HEK293 (cell line): ENCODE results near the gene CHCHD10.

Source experiments
- BCL11A ChIP-seq: fragments of 450-650 bp; formaldehyde crosslinking; IDR thresholded peaks from 2 replicates; pipeline ENCODE4 v1.5.1; 2016; ENCODE audit warnings: low read depth, missing biosample characterization, missing genetic modification characterization
- INSM2 ChIP-seq: fragments of 450-650 bp; formaldehyde crosslinking; IDR thresholded peaks from 2 replicates; pipeline ENCODE4 v1.5.1; 2016; ENCODE audit warnings: missing biosample characterization, missing genetic modification characterization
- KLF1 ChIP-seq: fragments of 450-650 bp; formaldehyde crosslinking; IDR thresholded peaks from 2 replicates; pipeline ENCODE4 v1.5.1; 2016; ENCODE audit warnings: missing biosample characterization, missing genetic modification characterization
- KLF10 ChIP-seq: fragments of 450-650 bp; IDR thresholded peaks from 2 replicates; pipeline ENCODE4 v1.5.1; 2018; ENCODE audit warnings: missing biosample characterization, mild to moderate bottlenecking, missing genetic modification characterization
- OVOL3 ChIP-seq: fragments of 450-650 bp; formaldehyde crosslinking; IDR thresholded peaks from 2 replicates; pipeline ENCODE4 v1.5.1; 2016; ENCODE audit warnings: missing biosample characterization, missing genetic modification characterization
- PRDM4 ChIP-seq: fragments of 450-650 bp; formaldehyde crosslinking; IDR thresholded peaks from 2 replicates; pipeline ENCODE4 v1.5.1; 2017; ENCODE audit warnings: missing biosample characterization, missing genetic modification characterization
- RBAK ChIP-seq: fragments of 450-650 bp; formaldehyde crosslinking; IDR thresholded peaks from 2 replicates; pipeline ENCODE4 v1.5.1; 2016; ENCODE audit warnings: missing biosample characterization, missing genetic modification characterization
- SP2 ChIP-seq: fragments of 450-650 bp; formaldehyde crosslinking; IDR thresholded peaks from 2 replicates; pipeline ENCODE4 v1.5.1; 2016; ENCODE audit warnings: missing biosample characterization, missing genetic modification characterization
- SP3 ChIP-seq: fragments of 450-650 bp; formaldehyde crosslinking; IDR thresholded peaks from 2 replicates; pipeline ENCODE4 v1.5.1; 2016; ENCODE audit warnings: missing biosample characterization, missing genetic modification characterization
- SP7 ChIP-seq: fragments of 450-650 bp; formaldehyde crosslinking; IDR thresholded peaks from 2 replicates; pipeline ENCODE4 v1.5.1; 2016; ENCODE audit warnings: missing biosample characterization, missing genetic modification characterization
- WT1 ChIP-seq: fragments of 450-650 bp; formaldehyde crosslinking; IDR thresholded peaks from 2 replicates; pipeline ENCODE4 v1.5.1; 2016; ENCODE audit warnings: missing biosample characterization, missing genetic modification characterization
- ZBTB17 ChIP-seq: fragments of 450-650 bp; formaldehyde crosslinking; IDR thresholded peaks from 2 replicates; pipeline ENCODE4 v1.5.1; 2016; ENCODE audit warnings: missing biosample characterization, missing genetic modification characterization
- ZIC2 ChIP-seq: fragments of 450-650 bp; formaldehyde crosslinking; IDR thresholded peaks from 2 replicates; pipeline ENCODE4 v1.5.1; 2016; ENCODE audit warnings: missing biosample characterization, missing genetic modification characterization
- ZNF24 ChIP-seq: fragments of 450-650 bp; formaldehyde crosslinking; IDR thresholded peaks from 2 replicates; pipeline ENCODE4 v1.5.1; 2016; ENCODE audit warnings: missing biosample characterization, missing genetic modification characterization
- ZNF341 ChIP-seq: fragments of 450-650 bp; formaldehyde crosslinking; IDR thresholded peaks from 2 replicates; pipeline ENCODE4; 2016; ENCODE audit warnings: low read depth, missing biosample characterization, missing genetic modification characterization
- ZNF366 ChIP-seq: fragments of 450-650 bp; formaldehyde crosslinking; conservative IDR thresholded peaks from 2 replicates; pipeline ENCODE4 v1.5.1; 2016; ENCODE audit warnings: missing biosample characterization, missing genetic modification characterization
- ZNF391 ChIP-seq: fragments of 450-650 bp; formaldehyde crosslinking; IDR thresholded peaks from 2 replicates; pipeline ENCODE4 v1.5.1; 2016; ENCODE audit warnings: low read depth, missing biosample characterization, missing genetic modification characterization, borderline replicate concordance
- ZNF488 ChIP-seq: fragments of 450-650 bp; formaldehyde crosslinking; IDR thresholded peaks from 2 replicates; pipeline ENCODE4 v1.5.1; 2016; ENCODE audit warnings: missing biosample characterization, missing genetic modification characterization
- ZNF513 ChIP-seq: fragments of 450-650 bp; IDR thresholded peaks from 2 replicates; pipeline ENCODE4 v1.5.1; 2018; ENCODE audit warnings: missing biosample characterization, missing genetic modification characterization
- ZNF571 ChIP-seq: fragments of 450-650 bp; formaldehyde crosslinking; IDR thresholded peaks from 2 replicates; pipeline ENCODE4 v1.5.0; 2017; ENCODE audit warnings: missing biosample characterization, missing genetic modification characterization
- ZNF585B ChIP-seq: fragments of 450-650 bp; formaldehyde crosslinking; IDR thresholded peaks from 2 replicates; pipeline ENCODE4 v1.5.1; 2016; ENCODE audit warnings: missing biosample characterization, missing genetic modification characterization
- ZNF610 ChIP-seq: fragments of 450-650 bp; formaldehyde crosslinking; IDR thresholded peaks from 2 replicates; pipeline ENCODE4 v1.5.1; 2016; ENCODE audit warnings: missing biosample characterization, missing genetic modification characterization, borderline replicate concordance
- ZNF623 ChIP-seq: fragments of 450-650 bp; formaldehyde crosslinking; IDR thresholded peaks from 2 replicates; pipeline ENCODE4 v1.5.1; 2016; ENCODE audit warnings: missing biosample characterization, missing genetic modification characterization
- ZNF654 ChIP-seq: fragments of 450-650 bp; formaldehyde crosslinking; IDR thresholded peaks from 2 replicates; pipeline ENCODE4 v1.5.1; 2016; ENCODE audit warnings: low read depth, missing biosample characterization, missing genetic modification characterization
- ZNF76 ChIP-seq: fragments of 450-650 bp; formaldehyde crosslinking; IDR thresholded peaks from 2 replicates; pipeline ENCODE4; 2016; ENCODE audit warnings: low read depth, missing biosample characterization, missing genetic modification characterization, borderline replicate concordance
- ZNF843 ChIP-seq: fragments of 450-650 bp; formaldehyde crosslinking; IDR thresholded peaks from 2 replicates; pipeline ENCODE4 v1.5.1; 2016; ENCODE audit warnings: missing biosample characterization, missing genetic modification characterization
- TF ChIP-seq, protein P1 (sequence below): sonication (generic); formaldehyde crosslinking; IDR thresholded peaks from 2 replicates; pipeline ENCODE4 v1.8.1; 2022; ENCODE audit warnings: mild to moderate bottlenecking, moderate library complexity, missing genetic modification reagents
- TF ChIP-seq, protein P2 (sequence below): fragments of 450-650 bp; formaldehyde crosslinking; IDR thresholded peaks from 2 replicates; pipeline ENCODE4 v1.5.1; 2017; ENCODE audit warnings: missing biosample characterization, missing genetic modification characterization

The CHCHD10 gene

DNA sequence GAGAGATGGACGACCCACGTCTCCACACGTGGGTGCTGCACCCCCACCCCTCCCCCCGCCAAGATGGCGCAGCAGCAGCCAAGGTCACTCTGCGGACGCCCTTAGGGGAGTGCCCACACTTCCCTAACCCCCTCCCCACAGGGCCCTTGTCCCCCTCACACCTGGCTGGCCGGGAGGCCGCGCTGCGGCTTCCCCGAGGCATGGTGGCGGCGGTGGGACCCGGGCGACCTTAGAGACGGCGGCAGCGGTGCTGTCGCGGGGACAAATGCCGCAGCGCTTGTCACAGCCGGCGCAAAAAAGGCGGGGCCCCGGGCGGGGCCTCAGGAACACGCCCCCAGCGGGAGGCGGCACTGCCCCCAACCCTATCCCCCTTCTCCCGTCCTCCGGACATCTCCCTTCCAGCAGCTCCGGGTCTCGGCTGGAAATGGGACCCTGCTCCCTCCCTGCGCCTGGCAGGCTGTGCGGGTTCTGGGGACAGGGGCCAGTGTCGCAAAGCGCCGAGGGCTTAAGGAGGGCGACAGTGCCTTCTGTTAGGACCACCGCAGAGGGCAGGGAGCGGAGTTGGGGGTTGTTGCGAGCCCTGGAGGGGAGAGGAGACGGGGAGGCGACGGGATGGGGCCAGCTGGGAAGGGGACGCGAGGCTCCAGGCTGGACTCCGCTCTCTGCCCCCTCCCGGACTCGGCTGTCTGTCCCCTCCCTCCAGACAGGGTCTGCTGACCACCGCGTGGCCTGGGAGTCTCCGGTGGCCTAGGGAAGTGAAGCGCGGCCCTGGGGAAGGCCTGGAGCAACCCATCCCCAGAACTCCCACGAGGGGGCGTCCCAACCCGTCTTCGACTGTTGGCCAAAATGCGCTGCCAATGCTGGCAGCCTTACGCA, at the start of gene CHCHD10 (continued):
- TF ChIP-seq SP2 (tag by site-specific recombination) (peak; percentile 81), SP7 (tag by site-specific recombination) (peak; percentile 45), RBAK (tag by site-specific recombination) (no peak), ZNF391 (tag by site-specific recombination) (peak; percentile 12; the same call in 1 of the 2 replicates), ZNF513 (no peak), ZNF654 (peak; percentile 67), BCL11A (peak; percentile 41; the same call in 1 of the 2 replicates), ZNF571 (tag by site-specific recombination) (no peak), ZNF585B (tag by site-specific recombination) (peak; percentile 19; the same call in 1 of the 2 replicates), ZNF610 (tag by site-specific recombination) (peak; percentile 74; the same call in 1 of the 2 replicates), ZNF623 (0 out of 2 replicates have a peak, but pooled peaks have one; percentile 7), OVOL3 (tag by site-specific recombination) (0 out of 2 replicates have a peak, but pooled peaks have one; percentile 36), INSM2 (peak; percentile 11; the same call in 1 of the 2 replicates), ZIC2 (tag by site-specific recombination) (peak; percentile 61), ZNF24 (tag by site-specific recombination) (0 out of 2 replicates have a peak, but pooled peaks have one; percentile 11), SP3 (tag by site-specific recombination) (peak; percentile 93), ZBTB17 (peak; percentile 70), ZNF843 (tag by site-specific recombination) (peak; percentile 30; the same call in 1 of the 2 replicates), ZNF76 (tag by site-specific recombination) (0 out of 2 replicates have a peak, but pooled peaks have one; percentile 24), ZNF341 (tag by site-specific recombination) (peak; percentile 54), WT1 (tag by site-specific recombination) (peak; percentile 57), PRDM4 (tag by site-specific recombination) (peak; percentile 6; the same call in 1 of the 2 replicates), KLF1 (peak; percentile 81), ZNF488 (tag by site-specific recombination) (0 out of 2 replicates have a peak, but pooled peaks have one; percentile 28), KLF10 (tag by site-specific recombination) (peak; percentile 89), ZNF366 (peak; percentile 72)
- TF ChIP-seq, protein P1, sequence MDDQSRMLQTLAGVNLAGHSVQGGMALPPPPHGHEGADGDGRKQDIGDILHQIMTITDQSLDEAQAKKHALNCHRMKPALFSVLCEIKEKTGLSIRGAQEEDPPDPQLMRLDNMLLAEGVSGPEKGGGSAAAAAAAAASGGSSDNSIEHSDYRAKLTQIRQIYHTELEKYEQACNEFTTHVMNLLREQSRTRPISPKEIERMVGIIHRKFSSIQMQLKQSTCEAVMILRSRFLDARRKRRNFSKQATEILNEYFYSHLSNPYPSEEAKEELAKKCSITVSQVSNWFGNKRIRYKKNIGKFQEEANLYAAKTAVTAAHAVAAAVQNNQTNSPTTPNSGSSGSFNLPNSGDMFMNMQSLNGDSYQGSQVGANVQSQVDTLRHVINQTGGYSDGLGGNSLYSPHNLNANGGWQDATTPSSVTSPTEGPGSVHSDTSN (CRISPR knock-in tag): no peak; the same call in 1 of the 2 replicates
- TF ChIP-seq, protein P2, sequence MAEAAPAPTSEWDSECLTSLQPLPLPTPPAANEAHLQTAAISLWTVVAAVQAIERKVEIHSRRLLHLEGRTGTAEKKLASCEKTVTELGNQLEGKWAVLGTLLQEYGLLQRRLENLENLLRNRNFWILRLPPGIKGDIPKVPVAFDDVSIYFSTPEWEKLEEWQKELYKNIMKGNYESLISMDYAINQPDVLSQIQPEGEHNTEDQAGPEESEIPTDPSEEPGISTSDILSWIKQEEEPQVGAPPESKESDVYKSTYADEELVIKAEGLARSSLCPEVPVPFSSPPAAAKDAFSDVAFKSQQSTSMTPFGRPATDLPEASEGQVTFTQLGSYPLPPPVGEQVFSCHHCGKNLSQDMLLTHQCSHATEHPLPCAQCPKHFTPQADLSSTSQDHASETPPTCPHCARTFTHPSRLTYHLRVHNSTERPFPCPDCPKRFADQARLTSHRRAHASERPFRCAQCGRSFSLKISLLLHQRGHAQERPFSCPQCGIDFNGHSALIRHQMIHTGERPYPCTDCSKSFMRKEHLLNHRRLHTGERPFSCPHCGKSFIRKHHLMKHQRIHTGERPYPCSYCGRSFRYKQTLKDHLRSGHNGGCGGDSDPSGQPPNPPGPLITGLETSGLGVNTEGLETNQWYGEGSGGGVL (tag by site-specific recombination): peak; percentile 24; the same call in 1 of the 2 replicates
- TF ChIP-seq, all 188 proteins: peak for 63
